ENCODE measurements around the gene MINDY4. TPM values are rescaled to one million over a fixed set of nuclear protein-coding genes. Genes with fewer than 3 reads are reported as not detected.

MINDY4 gene
- total and polyA plus RNA-seq, 2 of the 8 experiments (the other 6 are each of a cell fraction or from before 2014, with no cell fraction given): 1.3 to 3.6 TPM

GRCh38 chr7:30880125-30880720, 109.0 kb downstream of the MINDY4 start (continued):
- TF ChIP-seq CBX5 (IDR thresholded peaks at IDR 0.05; ENCODE audit: low read depth, low read length): no peak
- no peak for TF ChIP-seq ZNF274 (IDR thresholded peaks at IDR 0.05; ENCODE audit: borderline replicate concordance, extremely low read depth, low read length)
- no peak for TF ChIP-seq SIN3A (conservative IDR thresholded peaks at IDR 0.05 in 1 of 2, IDR thresholded peaks at IDR 0.05 in 1 of 2; ENCODE audit: low read depth in 1 of 2, low read length in 2 of 2)
- no peak for TF ChIP-seq JUND (IDR thresholded peaks at IDR 0.05; ENCODE audit: low read length)
- TF ChIP-seq SP2 (IDR thresholded peaks at IDR 0.05; ENCODE audit: low read length): no peak
- no peak for TF ChIP-seq EGR1 (IDR thresholded peaks at IDR 0.05; ENCODE audit: borderline replicate concordance, low read depth, low read length)
- TF ChIP-seq CEBPB (IDR thresholded peaks at IDR 0.05; ENCODE audit: low read depth, low read length): no peak
- TF ChIP-seq SUZ12 (IDR thresholded peaks at IDR 0.05; ENCODE audit: low read length): no peak

Measured in H1 (cell line).